SK-N-SH (cell line): ENCODE results near the gene HECTD4. TPM values are rescaled to one million over a fixed set of nuclear protein-coding genes. Genes with fewer than 3 reads are reported as not detected.

Source experiments
- CTCF ChIA-PET: fragments of 300-600, 350-600 bp; formaldehyde crosslinking; extraction: SDS; loops from one replicate; lab custom pipeline; 2021; lab: Yijun Ruan, JAX
- POLR2A ChIA-PET: fragments of 350-600 bp; sonication (Branson Sonifier 250); formaldehyde crosslinking; extraction: SDS; loops from one replicate; lab custom pipeline; 2020; ENCODE audit warnings: antibody characterized with exemption, inconsistent platforms; lab: Yijun Ruan, JAX
- DNase-seq: peaks from one replicate; pipeline ENCODE4 v3.0.0; 2012
- H2AFZ ChIP-seq: fragments of 200-600 bp; sonication (generic); 2 replicates; pipeline ENCODE4 v1.8.1; 2016; ENCODE audit warnings: antibody characterized with exemption, mild to moderate bottlenecking, low read depth
- H3F3A ChIP-seq: fragments of 200-600 bp; sonication (generic); replicated peaks from 2 replicates; pipeline ENCODE3; 2016; ENCODE audit warnings: antibody characterized with exemption, mild to moderate bottlenecking; ENCODE audit not compliant: insufficient read depth
- H3K27ac ChIP-seq, 2 experiments: fragments of 200-500 bp in 1 of 2; fragments of 200-600 bp in 1 of 2; sonication (Bioruptor generic) in 1 of 2; sonication (generic), shearing (Covaris generic) in 1 of 2; 2 replicates each; pipeline versions ENCODE4 v1.5.1 to v1.6.1; 2014 to 2016; ENCODE audit warnings: low read depth in 2 of 2, inconsistent platforms in 1 of 2, low read length in 1 of 2, mild to moderate bottlenecking in 1 of 2, mixed read lengths in 1 of 2
- H3K27me3 ChIP-seq: fragments of 200-600 bp; sonication (generic), shearing (Covaris generic); 2 replicates; pipeline ENCODE4 v1.6.1; 2016; ENCODE audit warnings: mixed run types; ENCODE audit not compliant: insufficient read depth
- H3K36me3 ChIP-seq, 2 experiments: fragments of 200-500 bp in 1 of 2; fragments of 200-600 bp in 1 of 2; sonication (Bioruptor generic) in 1 of 2; sonication (generic) in 1 of 2; replicated peaks in 1 of 2; 2 replicates each; pipeline versions ENCODE3 to v1.5.1; 2014 to 2016; ENCODE audit warnings: low read length in 1 of 2, mild to moderate bottlenecking in 1 of 2; ENCODE audit not compliant: insufficient read depth in 2 of 2, control insufficient read depth in 1 of 2
- H3K4me1 ChIP-seq, 2 experiments: fragments of 200-500 bp in 1 of 2; fragments of 200-600 bp in 1 of 2; sonication (Bioruptor generic) in 1 of 2; sonication (generic), shearing (Covaris generic) in 1 of 2; 2 replicates each; pipeline versions ENCODE4 v1.5.1 to v1.6.1; 2014 to 2016; ENCODE audit warnings: low read depth in 1 of 2, low read length in 1 of 2, mixed run types in 1 of 2; ENCODE audit not compliant: insufficient read depth in 2 of 2, control insufficient read depth in 1 of 2
- H3K4me2 ChIP-seq: fragments of 200-600 bp; sonication (generic), shearing (Covaris generic); 2 replicates; pipeline ENCODE4 v1.6.1; 2017; ENCODE audit warnings: mixed run types
- H3K4me3 ChIP-seq, 2 experiments: fragments of 200-500 bp in 1 of 2; fragments of 200-600 bp in 1 of 2; sonication (Bioruptor generic) in 1 of 2; sonication (generic), shearing (Covaris generic) in 1 of 2; 2 replicates each; pipeline versions ENCODE4 v1.5.1 to v1.8.1; 2014 to 2016; ENCODE audit warnings: low read depth in 2 of 2, inconsistent platforms in 1 of 2, low read length in 1 of 2, mild to moderate bottlenecking in 1 of 2, mixed read lengths in 1 of 2, moderate library complexity in 1 of 2
- H3K79me2 ChIP-seq: fragments of 200-600 bp; sonication (generic); 2 replicates; pipeline ENCODE4 v1.8.1; 2017; ENCODE audit warnings: mild to moderate bottlenecking; ENCODE audit not compliant: insufficient read depth
- H3K9ac ChIP-seq: fragments of 200-600 bp; sonication (generic); 2 replicates; pipeline ENCODE4 v1.6.1; 2017; ENCODE audit warnings: mixed run types
- H3K9me2 ChIP-seq: fragments of 200-600 bp; sonication (generic); 2 replicates; pipeline ENCODE4 v1.6.1; 2017; ENCODE audit warnings: mixed run types
- H3K9me3 ChIP-seq: fragments of 200-600 bp; sonication (generic); 2 replicates; pipeline ENCODE4 v1.6.1; 2017; ENCODE audit warnings: mixed run types, mild to moderate bottlenecking, moderate library complexity
- H4K20me1 ChIP-seq: fragments of 200-600 bp; sonication (generic); 2 replicates; pipeline ENCODE4 v1.6.1; 2017; ENCODE audit warnings: mild to moderate bottlenecking, mixed run types; ENCODE audit not compliant: insufficient read depth
- ELF1 ChIP-seq: IDR thresholded peaks from 2 replicates; pipeline ENCODE4 v1.4.0; 2012
- EZH2phosphoT487 ChIP-seq: fragments of 200-600 bp; sonication (generic); IDR thresholded peaks from 2 replicates; pipeline ENCODE4 v1.6.1; 2017; ENCODE audit warnings: low read depth, mixed run types, mild to moderate bottlenecking, antibody characterized with exemption, moderate library complexity, borderline replicate concordance
- FOXJ3 ChIP-seq: sonication (generic); formaldehyde crosslinking; IDR thresholded peaks from 2 replicates; pipeline ENCODE4 v1.5.1; 2020; ENCODE audit warnings: mild to moderate bottlenecking, missing genetic modification reagents
- GATA2 ChIP-seq: sonication (generic); formaldehyde crosslinking; IDR thresholded peaks from 2 replicates; pipeline ENCODE4 v1.5.0; 2020; ENCODE audit warnings: mild to moderate bottlenecking, missing genetic modification reagents
- JUND ChIP-seq: IDR thresholded peaks from 2 replicates; pipeline ENCODE4 v1.4.0; 2012
- NFIC ChIP-seq: IDR thresholded peaks from 2 replicates; pipeline ENCODE4 v1.4.0; 2012; ENCODE audit warnings: borderline replicate concordance
- POLR2AphosphoS5 ChIP-seq: IDR thresholded peaks from 2 replicates; pipeline ENCODE4 v1.6.1; 2012; ENCODE audit warnings: low read depth, low read length
- RAD21 ChIP-seq: IDR thresholded peaks from 2 replicates; pipeline ENCODE4 v1.6.1; 2012; ENCODE audit warnings: mild to moderate bottlenecking, low read length
- RCOR1 ChIP-seq: fragments of 150-350 bp; IDR thresholded peaks from 2 replicates; pipeline ENCODE4 v1.6.1; 2017; ENCODE audit warnings: antibody characterized with exemption, low read length
- RFX5 ChIP-seq: IDR thresholded peaks from 2 replicates; pipeline ENCODE4 v1.6.1; 2012; ENCODE audit warnings: mild to moderate bottlenecking, improper control_type of control experiment, low read length
- RXRA ChIP-seq: IDR thresholded peaks from 2 replicates; pipeline ENCODE4 v1.4.0; 2012; ENCODE audit warnings: low read depth, mild to moderate bottlenecking, borderline replicate concordance
- TCF12 ChIP-seq: IDR thresholded peaks from 2 replicates; pipeline ENCODE4 v1.4.0; 2012
- YY1 ChIP-seq: IDR thresholded peaks from 2 replicates; pipeline ENCODE4 v1.4.0; 2012; ENCODE audit warnings: low read depth, mild to moderate bottlenecking
- WGBS: methylation state at CpG from one replicate; pipeline ENCODE4 v1.1.6; 2017; ENCODE audit warnings: low lambda C conversion rate; 5-methylcytosine and 5-hydroxymethylcytosine counted together
- polyA plus RNA-seq, 3 experiments: library from polyadenylated mRNA; depleted of rRNA; stranded (reverse); fragments of >200 nt; gene quantifications; 2 replicates each; pipeline ENCODE4 v1.2.3, GENCODE V29; 2012
- TF ChIP-seq, protein P1 (sequence below): fragments of 150-350 bp; IDR thresholded peaks from 2 replicates; pipeline ENCODE4 v1.6.1; 2016; ENCODE audit warnings: mild to moderate bottlenecking, low read depth, low read length
- TF ChIP-seq, protein P2 (sequence below): IDR thresholded peaks from 2 replicates; pipeline ENCODE4 v1.6.1; 2012; ENCODE audit warnings: mild to moderate bottlenecking, low read depth, low read length, moderate library complexity

Gene HECTD4
- polyA plus RNA-seq, 1 of the 3 experiments (the other 2 are of a cell fraction), result 14.6 TPM

DNA sequence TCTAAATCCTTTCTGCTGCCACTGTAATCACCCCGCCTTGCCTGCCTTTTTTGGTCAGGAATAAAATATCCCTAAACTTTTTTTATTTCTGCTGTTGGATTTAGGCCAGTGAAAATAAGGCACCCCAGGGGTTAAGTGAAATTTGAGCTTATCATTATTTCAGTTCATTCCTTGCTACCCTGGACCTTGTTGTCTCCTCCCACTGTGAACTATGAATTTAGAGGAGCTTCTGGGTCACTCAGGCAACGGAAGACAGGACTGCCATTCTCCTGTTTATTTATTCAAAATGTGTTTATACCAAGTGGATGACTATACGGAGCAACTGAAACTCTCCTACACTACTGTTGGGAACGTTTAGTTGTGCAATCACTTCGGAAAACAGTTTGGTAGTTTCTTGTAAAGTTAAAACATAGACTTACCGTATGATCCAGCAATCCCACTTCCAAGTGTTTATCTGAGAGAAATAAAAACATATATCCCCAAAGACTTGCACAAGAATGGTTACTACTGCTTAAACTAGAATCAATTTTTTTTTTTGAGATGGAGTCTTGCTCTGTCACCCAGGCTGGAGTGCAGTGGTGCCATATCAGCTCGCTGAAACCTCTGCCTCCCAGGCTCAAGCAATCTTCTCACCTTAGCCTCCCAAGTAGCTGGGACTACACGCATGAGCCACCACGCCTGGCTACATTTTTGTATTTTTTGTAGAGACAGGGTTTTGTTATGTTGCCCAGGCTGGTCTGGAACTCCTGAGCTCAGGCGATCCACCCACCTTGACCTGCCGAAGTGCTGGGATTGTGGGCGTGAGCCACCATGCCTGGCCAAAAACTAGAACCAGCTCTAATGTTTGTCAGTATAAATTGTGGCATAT, 259.2 kb downstream of the HECTD4 start:
- H3K79me2 ChIP-seq, result peaks cover 24% of the 10 kb centered on the region; the same call in 1 of the 2 replicates
- CTCF ChIA-PET, result interaction anchor here (0.6 to 1.2 kb wide), 3 partner anchors 10 to 288 kb away, joined by 3 read pairs; no protein-coding TSS in a partner anchor
- H3F3A ChIP-seq, result peaks cover 13% of the 10 kb centered on the region
- no peak overlapping the region for H2AFZ ChIP-seq
- no peaks in the 10 kb centered on the region for H3K9me3 ChIP-seq
- POLR2A ChIA-PET, result no interaction called here
- TF ChIP-seq ELF1, result no peak
- no peak for TF ChIP-seq GATA2 (CRISPR knock-in tag)
- no peak for TF ChIP-seq NFIC
- no peak for TF ChIP-seq RCOR1
- no peak for TF ChIP-seq EZH2phosphoT487
- TF ChIP-seq RAD21, result no peak
- no peak for TF ChIP-seq YY1
- no peak for TF ChIP-seq JUND
- TF ChIP-seq FOXJ3 (CRISPR knock-in tag), result no peak
- TF ChIP-seq, protein P1, sequence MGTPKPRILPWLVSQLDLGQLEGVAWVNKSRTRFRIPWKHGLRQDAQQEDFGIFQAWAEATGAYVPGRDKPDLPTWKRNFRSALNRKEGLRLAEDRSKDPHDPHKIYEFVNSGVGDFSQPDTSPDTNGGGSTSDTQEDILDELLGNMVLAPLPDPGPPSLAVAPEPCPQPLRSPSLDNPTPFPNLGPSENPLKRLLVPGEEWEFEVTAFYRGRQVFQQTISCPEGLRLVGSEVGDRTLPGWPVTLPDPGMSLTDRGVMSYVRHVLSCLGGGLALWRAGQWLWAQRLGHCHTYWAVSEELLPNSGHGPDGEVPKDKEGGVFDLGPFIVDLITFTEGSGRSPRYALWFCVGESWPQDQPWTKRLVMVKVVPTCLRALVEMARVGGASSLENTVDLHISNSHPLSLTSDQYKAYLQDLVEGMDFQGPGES, result no peak
- TF ChIP-seq POLR2AphosphoS5, result no peak
- TF ChIP-seq RXRA, result no peak
- 76% methylated on average over 12 of the region's 12 CpGs for WGBS
- H4K20me1 ChIP-seq, result no peaks in the 10 kb centered on the region
- H3K9me2 ChIP-seq, result no peaks in the 10 kb centered on the region
- H3K36me3 ChIP-seq, result no peaks in the 10 kb centered on the region
- peaks cover 4 to 6% of the 10 kb centered on the region in 2 experiments; a peak in 2 of 4 replicates for H3K4me1 ChIP-seq
- DNase-seq, result no peak
- no peaks in the 10 kb centered on the region for H3K27me3 ChIP-seq
- no peak overlapping the region for H3K4me2 ChIP-seq
- H3K9ac ChIP-seq, result no peak overlapping the region
- no peak overlapping the region for H3K4me3 ChIP-seq
- H3K27ac ChIP-seq, result no peak overlapping the region

DNA sequence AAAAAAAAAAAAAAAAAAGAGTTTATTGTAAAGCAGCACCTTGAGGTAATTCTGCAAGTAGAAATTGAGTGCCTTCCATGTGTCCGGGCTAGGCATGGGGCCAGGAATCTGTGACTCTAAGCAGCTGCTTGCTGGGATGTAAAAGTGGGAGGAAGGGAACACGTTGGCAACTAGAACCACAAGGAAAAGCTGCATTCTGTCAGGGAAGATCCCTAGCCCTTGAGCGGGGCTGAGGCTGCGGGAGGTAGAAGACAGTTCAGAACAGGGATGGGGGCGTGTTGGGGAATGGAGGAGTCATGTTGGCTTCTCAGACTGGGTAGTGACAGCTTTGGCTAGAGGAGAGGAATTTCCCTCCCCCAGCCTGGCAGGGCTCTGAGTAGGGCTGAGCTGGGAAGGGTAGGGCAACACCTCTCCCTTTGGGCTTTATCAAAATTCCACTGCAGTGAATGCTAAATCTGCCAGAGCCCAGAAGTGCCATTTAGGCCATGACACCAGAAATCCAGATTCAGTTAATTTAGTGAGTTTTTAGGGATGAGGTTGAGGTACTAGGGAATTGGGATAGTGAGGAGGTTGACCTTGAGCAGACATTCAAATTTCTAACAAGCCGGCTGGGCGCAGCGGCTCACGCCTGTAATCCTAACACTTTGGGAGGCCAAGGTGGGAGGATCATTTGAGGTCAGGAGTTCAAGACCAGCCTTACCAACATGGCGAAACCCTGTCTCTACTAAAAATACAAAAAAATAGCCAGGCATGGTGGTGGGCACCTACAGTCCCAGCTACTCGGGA, 260.3 kb downstream of the HECTD4 start:
- Histone ChIP-seq H3K79me2 (peaks cover 13% of the 10 kb centered on the region; the same call in 1 of the 2 replicates), H3K4me3 (no peak overlapping the region), H3K27ac (no peak overlapping the region), H3K9me3 (no peaks in the 10 kb centered on the region), H3K4me2 (no peak overlapping the region), H2AFZ (peak overlapping the region; percentile 30; the same call in 1 of the 2 replicates), H3K4me1 (peaks cover 5 to 9% of the 10 kb centered on the region in 2 experiments; a peak in 2 of 4 replicates), H4K20me1 (no peaks in the 10 kb centered on the region), H3K36me3 (no peaks in the 10 kb centered on the region), H3K27me3 (no peaks in the 10 kb centered on the region), H3F3A (peaks cover 16% of the 10 kb centered on the region), H3K9ac (no peak overlapping the region), H3K9me2 (no peaks in the 10 kb centered on the region)
- CTCF ChIA-PET, result interaction anchor here (1.0 to 1.2 kb wide), 2 partner anchors 265 to 289 kb away, joined by 3 read pairs; no protein-coding TSS in a partner anchor
- WGBS, result 73% methylated on average over 11 of the region's 11 CpGs
- POLR2A ChIA-PET, result interaction anchor here (0.7 kb wide), 1 partner anchor 1833 kb away, joined by 3 read pairs; no protein-coding TSS in a partner anchor
- DNase-seq, result no peak
- no peak for TF ChIP-seq YY1
- no peak for TF ChIP-seq RFX5
- TF ChIP-seq TCF12, result peak; percentile 35; the same call in 1 of the 2 replicates
- no peak for TF ChIP-seq RXRA
- TF ChIP-seq, protein P2, sequence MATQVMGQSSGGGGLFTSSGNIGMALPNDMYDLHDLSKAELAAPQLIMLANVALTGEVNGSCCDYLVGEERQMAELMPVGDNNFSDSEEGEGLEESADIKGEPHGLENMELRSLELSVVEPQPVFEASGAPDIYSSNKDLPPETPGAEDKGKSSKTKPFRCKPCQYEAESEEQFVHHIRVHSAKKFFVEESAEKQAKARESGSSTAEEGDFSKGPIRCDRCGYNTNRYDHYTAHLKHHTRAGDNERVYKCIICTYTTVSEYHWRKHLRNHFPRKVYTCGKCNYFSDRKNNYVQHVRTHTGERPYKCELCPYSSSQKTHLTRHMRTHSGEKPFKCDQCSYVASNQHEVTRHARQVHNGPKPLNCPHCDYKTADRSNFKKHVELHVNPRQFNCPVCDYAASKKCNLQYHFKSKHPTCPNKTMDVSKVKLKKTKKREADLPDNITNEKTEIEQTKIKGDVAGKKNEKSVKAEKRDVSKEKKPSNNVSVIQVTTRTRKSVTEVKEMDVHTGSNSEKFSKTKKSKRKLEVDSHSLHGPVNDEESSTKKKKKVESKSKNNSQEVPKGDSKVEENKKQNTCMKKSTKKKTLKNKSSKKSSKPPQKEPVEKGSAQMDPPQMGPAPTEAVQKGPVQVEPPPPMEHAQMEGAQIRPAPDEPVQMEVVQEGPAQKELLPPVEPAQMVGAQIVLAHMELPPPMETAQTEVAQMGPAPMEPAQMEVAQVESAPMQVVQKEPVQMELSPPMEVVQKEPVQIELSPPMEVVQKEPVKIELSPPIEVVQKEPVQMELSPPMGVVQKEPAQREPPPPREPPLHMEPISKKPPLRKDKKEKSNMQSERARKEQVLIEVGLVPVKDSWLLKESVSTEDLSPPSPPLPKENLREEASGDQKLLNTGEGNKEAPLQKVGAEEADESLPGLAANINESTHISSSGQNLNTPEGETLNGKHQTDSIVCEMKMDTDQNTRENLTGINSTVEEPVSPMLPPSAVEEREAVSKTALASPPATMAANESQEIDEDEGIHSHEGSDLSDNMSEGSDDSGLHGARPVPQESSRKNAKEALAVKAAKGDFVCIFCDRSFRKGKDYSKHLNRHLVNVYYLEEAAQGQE, result 0 out of 2 replicates have a peak, but pooled peaks have one; percentile 12
